ENCODE measurements around the gene TEAD3.

GRCh38 chr6:35432291-35432690, 64.6 kb downstream of the TEAD3 start:
- TF ChIP-seq CTCF (IDR thresholded peaks at IDR 0.05 in 4 of 5, conservative IDR thresholded peaks at IDR 0.05 in 1 of 5) (no peak), POLR2A (IDR thresholded peaks at IDR 0.05) (no peak)

Data from gastrocnemius medialis (tissue), 4 donors.